Epithelial cell of esophagus (primary cell): Measurements from ENCODE around the gene ADM5.

ENCODE experiments used
- DNase-seq: peaks from one replicate; pipeline ENCODE4 v3.0.0; 2010; ENCODE audit warnings: low read depth
- H3K4me3 ChIP-seq: 2 replicates; pipeline ENCODE4 v1.5.1; 2011; ENCODE audit warnings: mild to moderate bottlenecking, low read length, control low read depth
- CTCF ChIP-seq: IDR thresholded peaks from 2 replicates; pipeline ENCODE4 v1.5.1; 2011; ENCODE audit warnings: low read depth, mild to moderate bottlenecking, low read length, control low read depth, inconsistent platforms; ENCODE audit not compliant: insufficient read depth; ENCODE audit errors: missing control alignments

ADM5 gene

GRCh38 chr19:49680421-49681351 lies 8.7 kb upstream of the ADM5 start:
- peak; percentile 96 for TF ChIP-seq CTCF
- DNase-seq = peak; percentile 83
- no peak overlapping the region for H3K4me3 ChIP-seq

GRCh38 chr19:49681830-49682229 lies 7.6 kb upstream of the ADM5 start:
- no peak for DNase-seq
- TF ChIP-seq CTCF = no peak
- no peak overlapping the region for H3K4me3 ChIP-seq

GRCh38 chr19:49682274-49682673 lies 7.1 kb upstream of the ADM5 start:
- TF ChIP-seq CTCF = no peak
- H3K4me3 ChIP-seq = no peak overlapping the region
- DNase-seq = no peak

GRCh38 chr19:49683814-49684250 lies 5.6 kb upstream of the ADM5 start:
- no peak for DNase-seq
- TF ChIP-seq CTCF = no peak
- H3K4me3 ChIP-seq = no peak overlapping the region

GRCh38 chr19:49684251-49684982 lies 5.0 kb upstream of the ADM5 start:
- DNase-seq = no peak
- H3K4me3 ChIP-seq = no peak overlapping the region
- TF ChIP-seq CTCF = peak; percentile 64

GRCh38 chr19:49684983-49685553 lies 4.3 kb upstream of the ADM5 start:
- DNase-seq = no peak
- H3K4me3 ChIP-seq = no peak overlapping the region
- no peak for TF ChIP-seq CTCF
